H1 (cell line): ENCODE data around the gene RGS14. TPM values are rescaled to one million over a fixed set of nuclear protein-coding genes. Genes with fewer than 3 reads are reported as not detected.

ENCODE experiments used
- CTCF ChIA-PET: fragments of 300-600 bp; sonication (Branson Sonifier 250); formaldehyde crosslinking; loops from one replicate; lab custom pipeline; 2021; ENCODE audit not compliant: partially characterized antibody; lab: Charles Lee
- POLR2A ChIA-PET: fragments of 300-600 bp; sonication (Branson Sonifier 250); formaldehyde crosslinking; loops from one replicate; lab custom pipeline; 2021; ENCODE audit warnings: inconsistent platforms; ENCODE audit not compliant: partially characterized antibody; lab: Charles Lee
- DNase-seq, 2 experiments: peaks; one replicate each; pipeline versions ENCODE4 v3.0.0 to v3.0.0-alpha.2; 2010 to 2022; ENCODE audit warnings: low spot score in 2 of 2, low read depth in 1 of 2, mixed read lengths in 1 of 2
- FAIRE-seq: peaks from 2 replicates; lab custom pipeline; 2011; peaks lifted over from hg19 to GRCh38; lab: Jason Lieb, UNC
- H2AFZ ChIP-seq: 2 replicates; pipeline ENCODE4 v1.8.1; 2012; ENCODE audit warnings: low read length, inconsistent platforms
- H2AK5ac ChIP-seq: 2 replicates; pipeline ENCODE4 v1.6.1; 2013; ENCODE audit warnings: low read depth, low read length
- H2BK120ac ChIP-seq: replicated peaks from 2 replicates; pipeline ENCODE3; 2013; ENCODE audit warnings: low read depth, low read length, inconsistent platforms
- H2BK12ac ChIP-seq: 2 replicates; pipeline ENCODE4 v1.6.1; 2013; ENCODE audit warnings: low read depth, low read length
- H2BK15ac ChIP-seq: 2 replicates; pipeline ENCODE4 v1.6.1; 2013; ENCODE audit warnings: low read length
- H2BK20ac ChIP-seq: 2 replicates; pipeline ENCODE4 v1.6.1; 2013; ENCODE audit warnings: low read length
- H2BK5ac ChIP-seq: 2 replicates; pipeline ENCODE4 v1.6.1; 2013; ENCODE audit warnings: low read depth, low read length
- H3K14ac ChIP-seq: 2 replicates; pipeline ENCODE4 v1.6.1; 2013; ENCODE audit warnings: inconsistent platforms; ENCODE audit not compliant: insufficient read length
- H3K18ac ChIP-seq: 2 replicates; pipeline ENCODE4 v1.6.1; 2013; ENCODE audit warnings: low read length; ENCODE audit errors: extremely low read depth
- H3K23ac ChIP-seq: 2 replicates; pipeline ENCODE4 v1.6.1; 2013; ENCODE audit warnings: inconsistent platforms; ENCODE audit not compliant: insufficient read length
- H3K23me2 ChIP-seq: 2 replicates; pipeline ENCODE4 v1.6.1; 2013; ENCODE audit warnings: low read depth, low read length
- H3K27ac ChIP-seq: 2 replicates; pipeline ENCODE4 v1.6.1; 2011; ENCODE audit warnings: low read depth, low read length, inconsistent platforms
- H3K27me3 ChIP-seq, 4 experiments: replicated peaks in 1 of 4; 1 replicate in 1 of 4; 2 replicates in 3 of 4; pipeline versions ENCODE4 v1.6.1 to v1.8.1; 2011 to 2013; ENCODE audit warnings: low read length in 3 of 4, mild to moderate bottlenecking in 3 of 4, inconsistent platforms in 2 of 4, mixed read lengths in 2 of 4, moderate library complexity in 1 of 4; ENCODE audit not compliant: control insufficient read depth in 3 of 4, insufficient read depth in 3 of 4; ENCODE audit errors: extremely low read depth in 1 of 4
- H3K36me3 ChIP-seq, 4 experiments: 2 replicates each; pipeline versions ENCODE4 v1.6.1 to v1.8.1; 2011 to 2013; ENCODE audit warnings: mild to moderate bottlenecking in 4 of 4, low read length in 3 of 4, moderate library complexity in 2 of 4, control low read depth in 1 of 4, inconsistent platforms in 1 of 4; ENCODE audit not compliant: insufficient read depth in 4 of 4, control insufficient read depth in 2 of 4
- H3K4ac ChIP-seq: replicated peaks from 2 replicates; pipeline ENCODE3; 2013; ENCODE audit warnings: low read length, low read depth, mixed read lengths, inconsistent platforms; ENCODE audit not compliant: insufficient read length
- H3K4me1 ChIP-seq, 4 experiments: replicated peaks in 1 of 4; 1 replicate in 1 of 4; 2 replicates in 3 of 4; pipeline versions ENCODE4 v1.6.1 to v1.8.1; 2011 to 2013; ENCODE audit warnings: low read length in 3 of 4, inconsistent platforms in 2 of 4, mixed read lengths in 1 of 4; ENCODE audit not compliant: insufficient read depth in 4 of 4, control insufficient read depth in 3 of 4
- H3K4me2 ChIP-seq, 2 experiments: 2 replicates each; pipeline versions ENCODE4 v1.6.1 to v1.8.1; 2011 to 2013; ENCODE audit warnings: low read depth in 2 of 2, low read length in 2 of 2, control low read depth in 1 of 2, inconsistent platforms in 1 of 2, mild to moderate bottlenecking in 1 of 2; ENCODE audit not compliant: insufficient read depth in 1 of 2
- H3K4me3 ChIP-seq, 4 experiments: fragments of 200-600, 300-600 bp in 1 of 4; sonication (generic), shearing (Covaris generic), sonication (Bioruptor Twin) in 1 of 4; 2 replicates each; pipeline versions ENCODE4 v1.5.1 to v1.8.1; 2011 to 2016; ENCODE audit warnings: low read length in 4 of 4, low read depth in 3 of 4, control low read depth in 2 of 4, inconsistent platforms in 2 of 4, mild to moderate bottlenecking in 2 of 4, mixed read lengths in 1 of 4, moderate library complexity in 1 of 4; ENCODE audit not compliant: insufficient read depth in 2 of 4; ENCODE audit errors: extremely low read depth in 1 of 4
- H3K56ac ChIP-seq: replicated peaks from 2 replicates; pipeline ENCODE3; 2013; ENCODE audit warnings: low read depth, mild to moderate bottlenecking, mixed read lengths, low read length, inconsistent platforms; ENCODE audit not compliant: insufficient read length
- H3K79me1 ChIP-seq: 2 replicates; pipeline ENCODE4 v1.6.1; 2013; ENCODE audit warnings: low read depth, low read length, control low read depth
- H3K79me2 ChIP-seq, 2 experiments: 2 replicates each; pipeline versions ENCODE4 v1.6.1 to v1.8.1; 2012 to 2013; ENCODE audit warnings: low read length in 2 of 2, mild to moderate bottlenecking in 2 of 2, inconsistent platforms in 1 of 2; ENCODE audit not compliant: insufficient read depth in 2 of 2, control insufficient read depth in 1 of 2
- H3K9ac ChIP-seq, 4 experiments: replicated peaks in 1 of 4; 1 replicate in 1 of 4; 2 replicates in 3 of 4; pipeline versions ENCODE4 v1.6.1 to v1.8.1; 2011 to 2013; ENCODE audit warnings: low read depth in 3 of 4, low read length in 3 of 4, control low read depth in 2 of 4, mild to moderate bottlenecking in 2 of 4, moderate library complexity in 2 of 4, inconsistent platforms in 1 of 4; ENCODE audit errors: extremely low read depth in 1 of 4
- H3K9me3 ChIP-seq, 2 experiments: 2 replicates each; pipeline versions ENCODE4 v1.6.1 to v1.8.1; 2012 to 2013; ENCODE audit warnings: mild to moderate bottlenecking in 2 of 2, moderate library complexity in 2 of 2, control low read depth in 1 of 2, inconsistent platforms in 1 of 2, low read depth in 1 of 2, low read length in 1 of 2, mixed read lengths in 1 of 2; ENCODE audit not compliant: insufficient read depth in 2 of 2
- H4K20me1 ChIP-seq, 2 experiments: replicated peaks in 1 of 2; 2 replicates each; pipeline versions ENCODE3 to v1.8.1; 2011 to 2013; ENCODE audit warnings: inconsistent platforms in 2 of 2, low read length in 2 of 2, mild to moderate bottlenecking in 1 of 2; ENCODE audit not compliant: insufficient read depth in 2 of 2, control insufficient read depth in 1 of 2
- H4K5ac ChIP-seq: 2 replicates; pipeline ENCODE4 v1.6.1; 2013; ENCODE audit warnings: low read length, low read depth, mixed read lengths, inconsistent platforms; ENCODE audit not compliant: insufficient read length
- H4K8ac ChIP-seq: 2 replicates; pipeline ENCODE4 v1.8.0; 2013; ENCODE audit warnings: mild to moderate bottlenecking, moderate library complexity, low read length, inconsistent platforms; ENCODE audit not compliant: insufficient read depth; ENCODE audit errors: extremely low read depth
- H4K91ac ChIP-seq: replicated peaks from 2 replicates; pipeline ENCODE3; 2013; ENCODE audit warnings: low read length, mixed read lengths, inconsistent platforms; ENCODE audit not compliant: insufficient read length
- ASH2L ChIP-seq: fragments of 200-600, 300-600 bp; sonication (generic); IDR thresholded peaks from one replicate; pipeline ENCODE4 v1.7.1; 2017; ENCODE audit warnings: low read length
- CBX5 ChIP-seq: fragments of 300-800, 300-1000 bp; sonication (generic); IDR thresholded peaks from 2 replicates; pipeline ENCODE4 v1.7.1; 2016; ENCODE audit warnings: antibody characterized with exemption, low read length, low read depth
- CHD1 ChIP-seq: IDR thresholded peaks from 2 replicates; pipeline ENCODE4 v1.6.1; 2012; ENCODE audit warnings: low read depth, low read length, improper control_type of control experiment
- CREB1 ChIP-seq: IDR thresholded peaks from 2 replicates; pipeline ENCODE4 v1.6.1; 2012; ENCODE audit warnings: inconsistent platforms
- EP300 ChIP-seq, 2 experiments: IDR thresholded peaks; 1 replicate in 1 of 2; 2 replicates in 1 of 2; pipeline ENCODE4 v1.6.1; 2011 to 2012; ENCODE audit warnings: low read depth in 2 of 2, low read length in 2 of 2, mild to moderate bottlenecking in 2 of 2, borderline replicate concordance in 1 of 2, inconsistent platforms in 1 of 2, moderate library complexity in 1 of 2
- FOSL1 ChIP-seq: IDR thresholded peaks from 2 replicates; pipeline ENCODE4 v1.6.1; 2011; ENCODE audit warnings: mild to moderate bottlenecking, low read depth, low read length, moderate library complexity; ENCODE audit not compliant: insufficient read depth
- GTF2F1 ChIP-seq: IDR thresholded peaks from 2 replicates; pipeline ENCODE4 v1.6.1; 2012; ENCODE audit warnings: low read depth, low read length, improper control_type of control experiment, borderline replicate concordance
- HDAC6 ChIP-seq: IDR thresholded peaks from one replicate; pipeline ENCODE4 v1.7.1; 2012; ENCODE audit warnings: low read depth, mild to moderate bottlenecking, inconsistent platforms, low read length, moderate library complexity
- NRF1 ChIP-seq: IDR thresholded peaks from 2 replicates; pipeline ENCODE4 v1.6.1; 2011; ENCODE audit warnings: mild to moderate bottlenecking, low read depth, low read length, improper control_type of control experiment
- RAD21 ChIP-seq, 2 experiments: IDR thresholded peaks in 1 of 2; conservative IDR thresholded peaks in 1 of 2; 2 replicates each; pipeline ENCODE4 v1.6.1; 2011; ENCODE audit warnings: low read depth in 2 of 2, low read length in 2 of 2, improper control_type of control experiment in 1 of 2, inconsistent platforms in 1 of 2, mild to moderate bottlenecking in 1 of 2, moderate library complexity in 1 of 2
- RNF2 ChIP-seq: fragments of 200-900, 300-1000 bp; sonication (generic); IDR thresholded peaks from 2 replicates; pipeline ENCODE4 v1.7.1; 2016; ENCODE audit warnings: borderline replicate concordance, low read depth, mild to moderate bottlenecking, antibody characterized with exemption, low read length; ENCODE audit not compliant: poor library complexity, severe bottlenecking; ENCODE audit errors: missing control alignments
- RXRA ChIP-seq: IDR thresholded peaks from 2 replicates; pipeline ENCODE4 v1.6.1; 2011; ENCODE audit warnings: low read depth, mild to moderate bottlenecking, low read length, moderate library complexity; ENCODE audit not compliant: insufficient read depth
- TAF1 ChIP-seq: IDR thresholded peaks from 2 replicates; pipeline ENCODE4 v1.6.1; 2011; ENCODE audit warnings: mild to moderate bottlenecking, low read depth, low read length
- WGBS, 2 experiments: shearing (Covaris generic) in 1 of 2; methylation state at CpG; one replicate each; pipeline versions ENCODE4 v1.1.6 to v1.1.7; 2013 to 2015; ENCODE audit warnings: low lambda C conversion rate in 2 of 2, mixed read lengths in 2 of 2, inconsistent platforms in 1 of 2, low coverage in 1 of 2, missing lambda C conversion rate in 1 of 2; ENCODE audit not compliant: insufficient replicate concordance in 2 of 2, insufficient coverage in 1 of 2, insufficient read length in 1 of 2; ENCODE audit errors: extremely low coverage in 1 of 2, missing lambda C conversion rate in 1 of 2; 5-methylcytosine and 5-hydroxymethylcytosine counted together
- polyA plus RNA-seq, 7 experiments: library from polyadenylated mRNA; depleted of rRNA in 3 of 7; stranded (reverse) in 5 of 7; unstranded in 2 of 7; fragments of >200 nt in 5 of 7; fragments of 200-250 nt in 2 of 7; gene quantifications; 1 replicate in 5 of 7; 2 replicates in 1 of 7; 4 replicates in 1 of 7; pipeline versions ENCODE4 v1.2.1 to v1.2.3, GENCODE V29; 2011 to 2013; ENCODE audit warnings: missing spikeins in 2 of 7, mixed read lengths in 2 of 7
- total RNA-seq: library from RNA; stranded (reverse); fragmentation: NEBNext Ultra II Directional; extraction: Animal tissue kit (Norgen Biotek cat#: 25700); gene quantifications from 2 replicates; pipeline ENCODE4 v1.2.1, GENCODE V29; 2021

The RGS14 gene
- total and polyA plus RNA-seq, 2 of the 8 experiments (the other 6 are each of a cell fraction or from before 2014, with no cell fraction given): 24.4 to 46.1 TPM

GRCh38 chr5:177396078-177396477, 38.4 kb downstream of the RGS14 start:
- Histone ChIP-seq H4K5ac (no peak overlapping the region), H3K36me3 (no peaks in the 10 kb centered on the region), H4K20me1 (no peaks in the 10 kb centered on the region), H3K9ac (no peak overlapping the region), H4K8ac (no peak overlapping the region), H3K9me3 (no peaks in the 10 kb centered on the region), H2BK12ac (no peak overlapping the region), H3K23me2 (no peaks in the 10 kb centered on the region), H3K79me2 (no peaks in the 10 kb centered on the region), H3K4me3 (no peak overlapping the region), H2BK120ac (no peak overlapping the region), H2AK5ac (no peak overlapping the region; the same call in 1 of the 2 replicates), H3K79me1 (no peaks in the 10 kb centered on the region), H3K27me3 (peaks cover 0 to 9% (median 3%) of the 10 kb centered on the region in 4 experiments; a peak in 5 of 7 replicates), H4K91ac (no peak overlapping the region), H2BK20ac (no peak overlapping the region), H2BK5ac (no peak overlapping the region), H3K14ac (no peak overlapping the region), H2AFZ (no peak overlapping the region), H3K4me1 (no peaks in the 10 kb centered on the region; a peak in 1 of 7 replicates), H3K4ac (peak overlapping the region; percentile 33), H2BK15ac (no peak overlapping the region), H3K56ac (no peak overlapping the region), H3K18ac (no peak overlapping the region), H3K4me2 (no peak overlapping the region), H3K23ac (no peak overlapping the region), H3K27ac (no peak overlapping the region)
- ChIA-PET CTCF (interaction anchor here (7.7 to 18.7 kb wide), 3 partner anchors 7 to 51 kb away, joined by 164 to 430 read pairs (median 363); partner anchors contain the start of genes PFN3 and PRR7), POLR2A (interaction anchor here (0.8 kb wide), 1 partner anchor 25 kb away, joined by 3 read pairs; no protein-coding TSS in a partner anchor)
- FAIRE-seq: no peak
- TF ChIP-seq ASH2L (no peak), RAD21 (IDR thresholded peaks at IDR 0.05 in 1 of 2, conservative IDR thresholded peaks at IDR 0.05 in 1 of 2; ENCODE audit: low read depth in 2 of 2, low read length in 2 of 2) (no peak), RNF2 (no peak), NRF1 (no peak), CBX5 (no peak), HDAC6 (no peak), EP300 (IDR thresholded peaks at IDR 0.05; ENCODE audit: borderline replicate concordance in 1 of 2, low read depth in 2 of 2, low read length in 2 of 2) (no peak), FOSL1 (no peak), TAF1 (no peak), CHD1 (no peak), RXRA (no peak), CREB1 (no peak), GTF2F1 (no peak)
- no peak for DNase-seq
- WGBS, 2 experiments: 78% methylated on average over 8 of the region's 8 CpGs; no CpG with 5 or more reads in 1 of the 2 experiments
